HG03025 (cell line): ENCODE results near the gene HTT.

Experiments
- ATAC-seq: cut with Tn5 transposase; IDR thresholded peaks from one replicate; pipeline ENCODE4 v1.9.1; 2021; ENCODE audit warnings: mild to moderate bottlenecking, moderate library complexity; ENCODE audit not compliant: unreplicated experiment, low FRiP score

HTT gene

DNA sequence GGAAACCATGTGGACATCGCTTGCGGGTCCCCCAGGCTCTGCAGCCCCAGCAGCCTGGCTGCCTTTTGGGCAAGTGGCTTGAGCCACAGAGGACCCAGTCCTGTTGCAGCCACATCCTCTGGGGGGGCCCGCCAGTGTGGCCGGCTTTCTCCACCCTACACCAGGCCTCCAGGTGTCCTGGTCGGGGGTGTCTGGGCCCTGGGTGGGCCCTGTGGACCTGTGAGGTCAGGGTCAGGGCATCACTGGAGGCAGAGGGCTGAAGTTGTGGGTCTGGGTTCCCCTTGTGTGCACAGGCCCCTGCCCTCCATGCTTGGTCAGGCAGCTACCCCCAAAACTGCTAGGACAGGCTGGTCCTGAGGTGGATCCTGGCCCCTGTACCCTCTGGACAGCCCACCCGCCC, 171.2 kb downstream of the HTT start:
- ATAC-seq: no peak

DNA sequence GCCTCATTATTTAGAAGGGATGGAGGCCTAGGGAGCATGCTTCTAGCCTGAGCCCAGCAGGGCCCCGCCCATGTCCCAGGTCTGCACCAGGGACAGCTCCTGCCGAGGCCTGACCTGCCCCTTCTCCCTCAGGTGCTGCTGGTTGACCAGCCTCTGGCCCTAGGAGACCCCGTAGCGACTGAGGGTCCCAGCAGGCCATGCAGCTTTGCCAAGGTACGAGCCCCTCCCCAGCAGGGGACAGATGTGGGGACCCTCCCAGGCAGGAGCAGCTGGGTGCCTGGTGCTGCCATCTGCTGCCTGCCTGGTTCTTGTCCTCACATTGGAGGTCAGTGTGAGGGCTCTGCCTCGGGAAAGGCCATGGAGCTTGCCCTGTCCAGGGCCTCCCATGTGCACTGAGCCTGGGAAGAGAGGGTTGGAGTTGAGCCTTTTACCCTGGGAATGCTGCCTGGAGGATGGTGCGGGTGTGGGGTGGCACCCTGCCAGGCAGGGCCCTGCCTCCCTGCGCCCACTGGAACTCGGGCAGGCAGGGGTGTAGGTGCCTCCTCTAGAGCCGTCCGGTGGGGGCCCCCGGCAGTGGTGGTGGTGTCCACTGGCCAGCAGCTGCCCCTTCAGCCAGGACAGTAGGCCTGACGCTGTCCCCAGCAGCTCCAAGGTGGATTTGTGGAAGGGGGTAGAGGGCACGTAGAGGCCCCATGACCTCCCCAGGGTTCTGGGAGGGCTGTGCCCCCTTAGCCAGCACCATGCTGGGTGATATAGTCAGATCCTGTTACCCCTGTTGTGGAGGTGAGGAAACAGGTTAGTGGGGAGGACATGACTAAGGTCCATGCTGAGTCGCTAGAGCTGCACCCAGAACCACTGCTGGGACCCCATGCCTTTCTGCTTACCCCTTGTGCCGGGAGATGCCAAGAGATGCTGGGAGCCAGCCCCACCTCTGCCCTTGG, 172.2 kb downstream of the HTT start:
- ATAC-seq: no peak

DNA sequence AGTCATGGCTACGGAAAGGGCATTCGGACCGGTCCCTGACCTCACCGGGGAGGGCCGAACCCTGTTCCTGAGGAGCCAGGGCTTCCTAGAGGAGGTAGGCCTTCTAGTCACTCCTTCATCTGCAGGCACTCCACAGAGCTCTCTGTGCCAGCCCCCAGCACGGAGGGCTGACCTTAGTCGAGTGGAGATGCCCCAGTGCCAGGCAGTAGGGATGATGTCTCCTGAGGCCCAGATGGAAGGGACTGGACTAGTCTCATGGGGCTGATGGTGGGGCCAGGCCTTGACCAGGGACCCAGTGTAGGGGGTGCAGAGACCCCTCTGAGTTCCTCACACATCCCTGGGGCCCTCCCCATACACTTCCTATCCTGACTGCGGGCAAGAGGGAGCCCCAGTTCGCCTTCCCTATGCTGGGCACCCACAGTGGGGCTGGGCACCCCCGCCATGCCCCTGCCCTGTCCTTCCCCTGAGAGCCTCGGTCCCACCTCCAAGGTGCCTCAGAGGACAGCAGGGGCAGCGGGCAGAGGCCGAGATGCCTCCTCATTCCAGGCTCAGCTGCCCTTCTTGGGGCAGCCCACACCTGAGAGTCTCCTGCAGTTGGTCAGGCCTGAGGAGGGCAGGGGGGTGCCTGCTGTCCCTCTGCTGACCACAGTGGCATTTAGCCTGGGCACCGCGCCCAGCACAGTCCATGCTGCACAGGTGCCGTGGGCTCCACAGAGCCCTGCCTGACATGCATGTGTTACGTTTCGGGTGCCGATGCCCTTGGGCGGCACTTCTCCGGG, 173.1 kb downstream of the HTT start:
- ATAC-seq: no peak

DNA sequence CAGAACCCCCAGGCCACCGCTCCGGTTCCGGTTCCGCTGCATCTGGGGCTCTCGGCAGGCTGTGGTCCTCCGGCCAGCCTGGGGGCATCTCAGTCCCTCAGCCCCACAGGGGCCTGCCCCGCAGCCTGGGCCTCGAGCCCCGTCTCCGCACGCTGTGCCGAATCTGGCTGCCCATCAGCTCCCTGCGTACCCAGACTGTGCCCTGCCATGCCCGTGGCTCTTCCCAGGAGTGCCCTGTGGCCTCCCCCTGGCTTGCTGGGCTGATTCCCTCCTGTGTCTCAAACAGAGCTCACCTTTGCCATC, 173.6 kb downstream of the HTT start:
- no peak for ATAC-seq

DNA sequence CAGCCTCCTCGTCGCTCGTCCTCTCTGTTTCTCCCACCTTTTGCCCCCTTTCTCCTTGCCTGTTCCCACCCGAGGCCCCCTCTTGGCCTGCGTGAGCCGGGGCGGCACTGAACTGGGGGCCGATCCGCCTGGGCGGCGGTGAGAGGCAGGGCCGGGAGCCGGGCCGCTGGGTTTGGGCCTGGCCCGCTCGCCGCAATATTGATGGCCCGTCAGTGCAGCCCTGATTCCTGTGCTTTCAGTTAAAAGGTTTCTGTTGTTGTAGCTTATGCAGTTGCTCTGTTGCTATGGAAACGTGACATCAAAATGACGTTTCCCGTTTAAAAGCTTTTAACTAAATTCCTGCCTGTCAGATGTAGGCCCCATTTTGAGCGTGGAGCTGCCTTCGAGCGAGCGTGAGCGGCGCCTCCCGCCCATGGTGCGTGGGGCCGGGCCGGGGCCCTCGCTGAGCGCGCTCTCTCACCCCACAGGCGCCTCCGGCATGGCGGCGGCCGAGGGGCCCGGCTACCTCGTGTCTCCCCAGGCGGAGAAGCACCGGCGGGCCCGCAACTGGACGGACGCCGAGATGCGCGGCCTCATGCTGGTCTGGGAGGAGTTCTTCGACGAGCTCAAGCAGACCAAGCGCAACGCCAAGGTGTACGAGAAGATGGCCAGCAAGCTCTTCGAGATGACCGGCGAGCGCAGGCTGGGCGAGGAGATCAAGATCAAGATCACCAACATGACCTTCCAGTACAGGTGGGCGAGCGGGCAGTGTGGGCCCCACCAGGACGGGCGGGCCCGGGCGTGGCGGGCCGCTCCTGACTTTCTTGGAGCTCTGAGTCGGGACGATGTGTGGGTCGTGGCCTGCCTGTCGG, 174.6 kb downstream of the HTT start, which contains the start of gene MSANTD1:
Gene MSANTD1 (plus strand): TSS at position 349 of the 851 bp plus-strand sequence. CDS start 64 bp downstream, at position 413.
- no peak for ATAC-seq

DNA sequence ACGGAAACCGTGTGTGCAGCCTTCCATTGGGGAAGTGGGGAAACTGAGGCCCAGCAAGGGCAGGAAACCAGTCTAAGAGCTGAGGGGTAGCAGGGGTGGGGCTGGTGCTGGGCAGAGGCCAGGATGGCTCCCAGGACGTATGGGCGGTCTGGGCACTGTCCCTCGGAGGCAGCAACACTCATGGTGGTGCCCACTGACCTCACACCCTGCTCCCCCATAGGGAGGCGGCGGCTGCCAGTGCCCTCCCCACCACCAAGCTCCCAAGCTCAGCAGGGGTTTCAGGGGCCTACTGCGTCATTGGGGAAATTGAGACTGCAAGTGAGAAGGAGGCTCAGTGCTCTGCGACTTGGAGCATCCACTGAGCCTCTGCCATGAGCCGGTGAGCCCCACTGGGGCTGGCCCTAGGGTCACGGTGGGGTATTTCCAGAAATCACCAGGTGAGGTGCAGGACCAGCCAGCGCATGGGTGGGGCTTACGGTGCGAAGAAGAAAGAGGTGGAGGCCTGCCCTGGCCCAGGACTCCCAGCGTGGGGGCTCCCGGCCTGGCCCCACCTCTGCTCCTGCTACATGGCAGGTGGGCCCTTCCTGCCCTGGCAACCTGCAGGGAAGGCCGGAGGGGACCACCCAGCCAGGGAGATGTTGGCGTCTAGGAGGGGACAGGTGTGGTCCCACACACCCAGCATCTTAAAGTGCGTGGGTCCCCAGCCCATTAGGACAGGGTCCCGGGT, 175.4 kb downstream of the HTT start:
- ATAC-seq: no peak

DNA sequence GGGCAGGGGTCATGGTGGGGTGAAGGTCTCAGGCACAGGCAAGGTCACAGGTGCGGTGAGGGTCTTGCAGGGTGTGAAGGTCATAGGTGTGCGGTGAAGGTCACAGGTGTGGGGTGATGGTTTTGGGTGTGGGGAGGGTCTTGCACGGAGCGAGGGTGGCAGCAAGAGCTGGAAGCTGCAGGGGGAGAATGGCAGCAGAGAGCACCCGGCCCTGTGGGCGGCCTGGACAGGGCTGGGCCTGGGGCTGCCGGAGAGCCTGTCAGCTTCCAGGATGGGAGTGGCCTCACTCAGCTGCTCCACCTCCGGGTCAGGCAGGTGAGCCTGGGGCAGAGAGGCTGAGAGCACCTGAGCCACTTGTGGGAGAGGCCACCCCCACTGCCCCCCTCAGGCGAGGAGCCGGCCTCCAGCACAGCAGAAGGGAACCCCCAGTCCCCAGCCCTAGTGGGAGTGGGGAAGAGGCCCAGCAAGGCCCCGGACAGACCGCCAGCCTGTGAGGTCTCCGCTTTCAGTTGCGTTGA, 176.0 kb downstream of the HTT start:
- ATAC-seq: no peak

DNA sequence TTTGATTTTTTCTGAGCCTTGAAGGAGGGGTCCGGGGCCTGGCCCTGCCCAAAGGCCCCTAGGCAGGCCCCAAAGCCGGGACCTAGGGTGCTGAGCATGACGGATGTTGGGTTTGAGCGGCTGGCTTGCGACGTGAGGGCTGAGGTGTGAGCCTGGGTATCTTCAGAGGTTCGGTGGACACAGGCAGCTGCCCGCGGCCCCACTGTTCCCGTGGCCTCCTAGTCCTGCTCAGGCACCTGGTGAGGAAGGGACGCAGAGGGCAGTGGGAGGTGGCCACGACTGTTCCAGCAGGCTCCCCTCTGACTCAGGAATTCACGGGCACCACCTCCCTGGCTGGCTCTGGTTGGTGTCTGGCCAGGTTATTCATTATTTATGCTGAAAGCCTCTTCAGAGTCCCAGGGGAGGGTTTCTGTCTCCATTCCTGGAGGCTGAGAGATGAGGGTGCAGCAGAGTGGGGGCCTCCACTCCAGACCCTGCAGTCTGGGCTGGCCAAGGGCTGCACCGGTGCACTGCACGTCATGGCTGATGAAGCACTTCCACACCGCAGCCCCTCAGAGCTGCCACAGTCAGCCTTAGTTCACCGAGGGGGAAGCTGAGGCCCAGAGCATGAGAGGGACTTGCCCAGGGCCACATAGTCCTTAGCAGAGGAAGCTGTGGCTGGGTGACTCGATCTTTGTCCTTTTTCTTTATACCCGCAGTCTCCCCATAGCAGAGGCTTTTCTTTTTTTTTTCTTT, 176.6 kb downstream of the HTT start:
- ATAC-seq: no peak

DNA sequence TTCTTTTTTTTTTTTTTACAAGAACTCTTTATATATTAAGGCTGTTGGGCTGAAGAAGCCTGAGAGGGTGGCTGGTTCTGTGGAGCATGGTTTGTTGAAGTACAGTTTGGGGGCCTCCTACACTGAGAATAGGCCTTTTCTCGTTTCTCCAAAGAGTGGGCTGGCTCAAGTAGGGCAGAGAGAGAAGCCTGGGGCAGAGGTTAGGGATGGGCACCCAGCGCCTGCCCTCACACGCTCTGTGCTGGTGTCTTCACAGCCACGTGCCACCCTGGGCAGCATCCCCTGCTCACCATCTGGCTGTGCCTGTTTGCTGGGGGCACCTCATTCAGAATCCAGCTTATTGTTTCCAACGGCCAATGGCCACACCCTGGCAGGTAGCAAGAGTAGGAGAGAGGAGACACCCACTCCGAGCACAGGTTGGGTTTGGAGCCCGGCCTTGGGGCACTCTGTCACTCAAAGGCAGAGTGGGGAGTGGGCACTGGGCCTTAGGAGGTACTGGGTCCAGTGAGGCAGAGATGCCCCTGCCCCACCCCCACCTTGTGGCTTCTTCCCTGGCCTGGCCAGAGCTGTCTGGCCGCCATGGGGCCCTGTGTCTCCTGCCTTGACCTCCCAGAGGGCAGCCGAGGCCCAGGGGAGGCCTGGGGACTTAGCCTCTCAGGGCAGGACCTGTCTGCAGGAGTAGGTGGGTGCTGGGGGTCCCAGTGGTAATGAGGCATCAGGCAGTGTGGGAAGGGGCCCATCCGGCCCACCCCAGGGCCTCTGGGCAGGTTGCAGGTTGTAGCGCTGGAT, 177.4 kb downstream of the HTT start:
- no peak for ATAC-seq

DNA sequence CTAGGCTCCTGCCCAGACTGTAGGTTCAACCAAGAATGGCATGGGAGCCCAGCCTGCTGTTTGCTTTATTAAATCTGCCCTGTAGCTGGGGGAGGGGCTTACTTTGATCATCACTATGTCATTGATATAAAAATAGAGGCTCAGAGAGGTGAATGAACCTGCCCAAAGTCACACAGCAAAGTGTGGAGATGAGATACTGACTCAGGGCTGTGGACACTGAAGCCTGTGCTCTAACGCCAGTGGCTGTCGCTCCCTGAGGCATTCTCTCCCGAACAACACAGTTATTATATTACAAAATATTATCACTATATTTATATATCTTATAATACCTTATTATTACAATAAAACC, 178.0 kb downstream of the HTT start:
- ATAC-seq: no peak

DNA sequence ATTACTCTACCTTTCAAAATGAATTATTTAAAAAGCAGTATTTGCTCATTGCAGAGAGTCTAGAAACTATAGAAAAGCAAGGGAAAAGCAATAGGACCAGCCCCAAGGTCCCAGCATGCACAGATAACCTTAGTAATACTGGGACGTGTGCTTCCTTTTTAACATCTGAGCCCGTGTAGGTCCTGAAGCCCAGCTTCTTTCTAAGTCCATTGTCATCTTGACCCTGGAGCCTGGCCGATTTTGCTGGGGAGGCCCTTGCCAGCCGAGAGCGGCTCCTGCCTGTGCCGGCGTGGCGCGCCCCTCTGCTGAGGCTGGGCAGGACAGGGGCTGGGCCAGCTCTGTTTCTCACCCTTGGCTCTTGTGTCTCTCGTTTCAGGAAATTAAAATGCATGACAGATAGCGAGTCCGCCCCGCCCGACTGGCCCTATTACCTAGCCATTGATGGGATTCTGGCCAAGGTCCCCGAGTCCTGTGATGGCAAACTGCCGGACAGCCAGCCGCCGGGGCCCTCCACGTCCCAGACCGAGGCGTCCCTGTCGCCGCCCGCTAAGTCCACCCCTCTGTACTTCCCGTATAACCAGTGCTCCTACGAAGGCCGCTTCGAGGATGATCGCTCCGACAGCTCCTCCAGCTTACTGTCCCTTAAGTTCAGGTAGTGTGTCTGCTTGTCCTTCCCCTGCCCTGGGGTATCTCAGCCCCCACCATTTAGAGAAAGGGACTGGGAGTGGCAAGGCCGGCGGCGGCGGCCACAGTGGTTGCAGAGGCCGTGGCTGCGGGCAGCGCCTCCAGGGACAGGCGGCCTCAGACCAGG, 178.6 kb downstream of the HTT start:
- ATAC-seq: no peak

DNA sequence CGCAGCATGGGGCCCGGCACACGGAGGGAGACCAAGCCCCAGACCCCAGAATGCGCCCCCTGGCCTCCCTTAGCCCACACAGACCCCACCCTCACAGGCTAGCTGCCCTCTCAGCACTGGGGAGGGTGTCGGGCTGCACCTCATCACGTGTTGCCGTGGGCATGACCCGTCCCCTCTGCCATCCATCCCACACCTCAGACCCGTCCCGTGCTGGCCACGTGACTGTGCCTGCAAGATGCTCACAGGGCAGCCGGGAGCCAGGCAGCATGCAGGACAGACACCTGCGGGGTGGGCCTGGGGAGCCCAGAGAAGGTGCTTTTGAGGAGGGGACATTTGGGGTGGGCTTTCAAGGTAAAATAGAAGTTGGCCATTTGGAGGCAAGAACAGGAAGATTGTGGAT, 179.3 kb downstream of the HTT start:
- no peak for ATAC-seq

DNA sequence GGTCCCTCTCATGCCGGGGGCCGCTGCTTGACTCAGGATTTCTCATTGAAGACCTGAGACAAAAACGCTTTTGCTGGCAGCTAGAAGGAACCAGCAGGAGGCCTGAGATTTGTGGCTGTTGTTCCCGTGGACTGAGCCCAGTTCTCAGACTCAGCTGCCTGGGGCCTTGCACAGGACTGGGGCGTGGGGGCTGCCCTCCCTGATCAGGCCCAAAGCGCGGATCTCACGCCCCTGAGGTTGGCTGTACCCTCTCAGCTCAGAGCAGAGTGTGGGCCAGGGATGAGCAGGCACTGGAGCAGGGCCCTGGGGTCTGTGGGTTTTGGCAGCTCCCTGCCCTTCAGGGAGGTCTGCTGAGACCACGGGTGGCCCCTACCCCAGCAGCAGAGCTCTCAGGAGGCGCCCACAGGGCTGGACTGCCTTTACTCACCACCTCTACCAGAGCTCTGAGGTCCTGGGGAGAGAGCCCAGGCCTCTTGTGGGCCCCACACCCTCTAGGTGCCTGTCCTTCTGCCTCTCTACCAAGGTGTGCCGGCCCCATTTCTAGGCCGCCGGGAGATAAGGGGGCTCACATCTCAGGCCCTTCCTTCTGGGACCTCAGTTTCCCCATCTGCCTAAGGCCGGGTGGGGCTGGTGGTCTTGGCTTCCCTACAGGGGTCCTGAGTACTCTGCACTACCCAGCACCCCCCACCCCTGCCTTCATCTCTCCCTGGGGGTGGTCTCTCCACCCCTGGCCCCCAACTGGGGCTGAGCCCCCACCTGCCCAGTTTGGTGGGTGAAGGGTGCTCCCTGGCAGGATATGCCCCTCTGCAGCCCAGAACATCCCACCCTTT, 180.0 kb downstream of the HTT start:
- no peak for ATAC-seq

DNA sequence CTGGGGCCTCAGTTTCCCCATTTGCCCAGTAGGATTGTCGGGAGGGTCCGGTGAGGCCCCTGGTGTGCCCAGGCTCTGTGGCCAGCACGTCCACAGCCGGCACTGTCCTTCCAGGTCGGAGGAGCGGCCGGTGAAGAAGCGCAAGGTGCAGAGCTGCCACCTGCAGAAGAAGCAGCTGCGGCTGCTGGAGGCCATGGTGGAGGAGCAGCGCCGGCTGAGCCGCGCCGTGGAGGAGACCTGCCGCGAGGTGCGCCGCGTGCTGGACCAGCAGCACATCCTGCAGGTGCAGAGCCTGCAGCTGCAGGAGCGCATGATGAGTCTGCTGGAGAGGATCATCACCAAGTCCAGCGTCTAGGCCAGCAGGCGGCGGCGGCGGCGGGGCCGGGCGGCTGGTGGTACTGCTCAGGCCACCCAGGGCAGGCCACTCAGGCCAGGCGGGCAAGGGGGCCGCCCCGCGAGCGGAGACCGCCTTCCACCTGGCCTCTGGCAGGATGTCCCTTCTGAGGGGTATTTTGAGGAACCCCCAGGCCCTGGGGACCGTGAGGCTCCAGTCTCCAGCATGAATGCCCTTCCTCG, 181.2 kb downstream of the HTT start:
- no peak for ATAC-seq

DNA sequence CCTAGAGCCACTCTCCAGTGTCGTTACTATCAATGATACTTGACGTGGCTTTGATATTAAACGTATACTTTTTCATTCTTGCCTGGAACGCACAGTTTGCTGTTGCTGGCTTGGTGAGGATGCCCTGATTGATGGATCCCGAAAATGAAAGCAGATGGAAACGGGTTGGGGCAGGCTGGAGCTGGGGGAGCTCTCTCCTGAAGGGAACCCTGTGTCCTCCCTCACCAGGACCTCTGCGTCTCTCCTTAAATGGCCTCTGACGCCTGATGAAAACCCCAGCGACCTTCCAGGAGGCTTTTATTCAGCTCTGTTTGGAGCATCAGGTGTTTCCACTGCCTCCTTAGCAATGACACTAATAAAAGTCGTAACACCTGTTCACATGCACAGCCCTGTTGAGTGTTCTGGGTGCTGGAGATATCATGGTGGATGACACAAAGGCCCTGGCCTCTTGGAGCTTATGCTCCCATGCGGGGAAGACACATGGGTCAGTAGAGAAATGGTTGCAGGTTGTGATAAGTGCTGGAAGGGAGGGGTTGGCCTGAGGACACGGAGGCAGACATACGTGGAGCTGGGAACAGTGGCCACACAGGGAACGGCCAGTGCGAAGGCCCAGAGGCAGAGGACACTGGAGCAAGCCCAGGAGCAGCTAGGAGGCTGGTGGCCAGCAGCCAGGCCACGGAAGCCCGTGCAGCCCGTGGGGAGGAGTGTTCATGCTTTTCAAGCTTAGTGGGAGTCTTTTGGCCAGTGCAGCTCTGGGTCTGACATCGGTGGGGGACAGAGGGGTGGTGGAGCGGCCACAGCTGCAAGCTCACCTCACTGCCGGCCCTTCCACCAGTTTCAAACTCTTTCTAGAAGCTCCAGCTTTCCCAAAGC, 182.0 kb downstream of the HTT start:
- ATAC-seq: no peak

DNA sequence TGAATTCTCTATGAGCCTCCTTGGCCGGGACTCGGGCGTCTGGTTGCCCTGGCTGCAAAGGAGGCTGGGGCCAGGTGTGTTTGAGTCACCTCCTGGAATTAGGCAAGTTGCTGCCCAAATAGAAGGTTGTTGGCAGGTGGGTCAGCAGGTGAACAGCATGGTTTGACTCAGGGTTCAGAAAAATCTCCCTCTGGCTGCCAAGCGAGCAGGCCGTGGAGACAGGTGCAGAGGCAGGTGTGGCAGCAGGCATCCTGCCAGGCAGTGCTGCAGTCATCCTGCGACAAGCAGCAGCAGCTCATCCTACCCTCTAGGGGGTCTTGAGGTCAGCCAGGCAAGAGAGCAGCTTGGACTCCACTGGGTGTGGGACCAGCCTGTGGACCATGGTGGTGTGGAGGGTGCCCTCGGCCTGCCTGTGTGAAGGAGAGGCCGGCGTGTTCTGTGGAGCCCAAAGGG, 182.6 kb downstream of the HTT start:
- ATAC-seq: no peak
